GM18907 (cell line): Measurements from ENCODE around the gene TRAP1.

Source experiments
- ATAC-seq: cut with Tn5 transposase; IDR thresholded peaks from one replicate; pipeline ENCODE4 v1.9.1; 2021; ENCODE audit warnings: mild to moderate bottlenecking, moderate library complexity; ENCODE audit not compliant: unreplicated experiment

TRAP1 gene

GRCh38 chr16:3652373-3653195 is 64.7 kb downstream of the TRAP1 start:
- ATAC-seq, result no peak

GRCh38 chr16:3651461-3652372 is 65.6 kb downstream of the TRAP1 start:
- no peak for ATAC-seq

GRCh38 chr16:3650631-3651265 is 66.6 kb downstream of the TRAP1 start:
- ATAC-seq, result no peak

GRCh38 chr16:3646348-3646920 is 70.9 kb downstream of the TRAP1 start:
- ATAC-seq, result no peak

- ATAC-seq, result no peak
Observed at GRCh38 chr16:3645504-3646347, 71.6 kb downstream of the TRAP1 start.

GRCh38 chr16:3645108-3645503 is 72.2 kb downstream of the TRAP1 start:
- ATAC-seq, result no peak

- no peak for ATAC-seq
Observed at GRCh38 chr16:3643095-3643730, 74.1 kb downstream of the TRAP1 start.

GRCh38 chr16:3642397-3643094 is 74.8 kb downstream of the TRAP1 start:
- no peak for ATAC-seq

GRCh38 chr16:3641801-3642396 is 75.4 kb downstream of the TRAP1 start:
- ATAC-seq, result no peak

- ATAC-seq, result no peak
Observed at GRCh38 chr16:3640632-3641501, 76.5 kb downstream of the TRAP1 start.

GRCh38 chr16:3640207-3640606 is 77.1 kb downstream of the TRAP1 start:
- ATAC-seq, result no peak

- ATAC-seq, result no peak
Observed at GRCh38 chr16:3638916-3639644, 78.2 kb downstream of the TRAP1 start.

- ATAC-seq, result no peak
Observed at GRCh38 chr16:3637371-3637923, 79.9 kb downstream of the TRAP1 start.

- ATAC-seq, result peak; percentile 54
Observed at GRCh38 chr16:3625911-3626732, 91.2 kb downstream of the TRAP1 start.

- no peak for ATAC-seq
Observed at GRCh38 chr16:3625331-3625730, 92.0 kb downstream of the TRAP1 start.

GRCh38 chr16:3623642-3624041 is 93.7 kb downstream of the TRAP1 start:
- no peak for ATAC-seq
